Pons (tissue), 1 donor: ENCODE results near the gene ZSWIM7.

ENCODE experiments used
- DNase-seq: peaks from one replicate; pipeline ENCODE4 v3.0.0-alpha.2; 2016; ENCODE audit warnings: low spot score

Gene ZSWIM7

DNA sequence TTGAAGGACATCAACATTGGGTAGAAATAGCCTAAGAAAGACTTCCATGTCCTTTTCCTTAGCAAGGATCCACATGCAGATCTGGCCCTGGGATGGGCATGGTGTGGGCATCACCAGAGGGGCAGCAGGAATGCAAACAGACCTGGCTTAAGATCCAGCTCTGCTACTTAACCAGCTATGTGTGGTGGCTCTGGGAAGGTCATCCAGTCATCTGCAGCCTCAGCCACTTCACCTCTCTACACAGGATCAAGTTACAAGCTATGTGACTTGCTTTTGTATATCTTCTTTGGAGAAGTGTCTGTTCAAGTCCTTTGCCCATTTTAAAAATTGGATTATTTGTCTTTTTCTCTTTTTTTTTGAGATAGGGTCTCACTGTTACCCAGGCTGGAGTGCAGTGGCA is 68.1 kb downstream of the ZSWIM7 start:
- DNase-seq: no peak

DNA sequence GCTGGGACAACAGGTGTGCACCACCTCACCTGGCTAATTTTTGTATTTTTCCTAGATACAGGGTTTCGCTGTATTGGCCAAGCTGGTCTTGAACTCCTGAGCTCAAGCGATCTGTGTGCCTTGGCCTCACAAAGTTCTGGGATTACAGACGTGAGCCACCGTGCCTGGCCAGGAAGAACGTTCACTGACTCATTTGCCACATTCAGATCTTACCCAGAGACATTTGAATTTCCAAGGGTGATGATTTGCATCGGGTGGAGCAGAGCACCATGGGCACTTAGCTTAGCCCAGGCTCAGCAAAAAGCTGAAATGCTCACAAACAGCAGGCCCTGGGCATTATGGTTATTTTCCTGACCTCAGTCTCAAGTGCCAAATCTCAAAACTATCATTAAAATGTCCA is 69.1 kb downstream of the ZSWIM7 start:
- DNase-seq: no peak

DNA sequence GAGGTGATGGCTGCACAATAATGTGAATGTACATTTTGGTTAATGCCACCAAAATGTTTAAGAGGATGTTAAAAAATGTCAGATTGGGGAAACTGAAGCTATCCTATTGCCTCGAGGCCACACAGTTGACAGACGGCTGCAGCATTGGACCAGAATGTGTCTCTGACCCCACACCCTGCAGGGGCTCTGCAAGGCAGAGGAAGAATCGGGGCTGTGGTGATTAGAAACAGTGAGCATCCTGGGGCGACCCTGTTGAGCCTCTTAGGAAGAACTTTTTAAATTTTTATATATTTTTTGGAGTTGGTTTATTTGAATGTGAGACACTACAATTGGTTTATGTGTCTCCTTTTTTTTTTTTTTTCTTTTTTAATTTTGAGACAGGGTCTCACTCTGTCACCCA is 69.6 kb downstream of the ZSWIM7 start:
- no peak for DNase-seq

DNA sequence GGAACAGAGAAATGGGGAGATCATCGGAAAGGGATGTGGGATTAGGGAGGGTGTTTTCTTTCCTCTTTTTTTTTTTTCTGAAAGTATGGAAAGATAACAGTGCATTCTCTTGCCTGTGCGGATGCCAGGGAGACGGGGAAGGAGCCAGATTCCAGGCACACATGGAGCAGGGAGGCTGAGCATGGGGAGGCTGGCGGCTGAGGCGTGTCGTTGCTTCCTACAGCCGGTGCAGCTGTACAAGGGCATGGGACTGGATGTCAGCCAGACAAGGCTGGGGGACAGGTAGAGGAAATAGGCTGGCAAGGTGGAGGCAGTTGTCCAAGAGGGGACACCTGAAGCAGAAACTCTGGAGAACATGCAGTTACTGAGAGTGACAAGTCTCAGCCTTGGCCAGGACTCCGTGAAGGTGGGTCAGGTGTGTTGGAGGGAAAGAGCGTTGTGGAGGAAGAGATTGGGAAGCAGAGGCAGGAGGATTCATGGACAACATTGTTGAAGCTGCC is 71.2 kb downstream of the ZSWIM7 start:
- no peak for DNase-seq
